RWPE1 (cell line): Measurements from ENCODE around the gene ADARB1.

Experiments used
- CTCF ChIA-PET: fragments of 350-600 bp; sonication (Branson Sonifier 250); formaldehyde crosslinking; extraction: SDS; loops from one replicate; lab custom pipeline; 2021; lab: Yijun Ruan, JAX
- POLR2A ChIA-PET: fragments of 400-600 bp; formaldehyde crosslinking; extraction: SDS; loops from one replicate; lab custom pipeline; 2020; ENCODE audit warnings: antibody characterized with exemption; ENCODE audit not compliant: low non-redundant PET; lab: Yijun Ruan, JAX
- DNase-seq: peaks from one replicate; pipeline ENCODE4 v3.0.0; 2012; ENCODE audit warnings: low spot score
- H3K27ac ChIP-seq: fragments of 450-650 bp; 2 replicates; pipeline ENCODE4 v1.5.1; 2017
- CTCF ChIP-seq: fragments of 450-650 bp; conservative IDR thresholded peaks from 2 replicates; pipeline ENCODE4 v1.5.1; 2017; ENCODE audit warnings: low read depth, mild to moderate bottlenecking

ADARB1 gene

GRCh38 chr21:45090966-45091365 is 16.6 kb downstream of the ADARB1 start:
- POLR2A ChIA-PET, result no interaction called here
- TF ChIP-seq CTCF, result no peak
- no peak overlapping the region for H3K27ac ChIP-seq
- CTCF ChIA-PET, result interaction anchor here (1.0 kb wide), 1 partner anchor 24 kb away, joined by 3 read pairs; no protein-coding TSS in a partner anchor
- DNase-seq, result no peak

GRCh38 chr21:45091550-45092322 is 17.4 kb downstream of the ADARB1 start:
- ChIA-PET POLR2A (no interaction called here), CTCF (no interaction called here)
- no peak for TF ChIP-seq CTCF
- DNase-seq, result no peak
- no peak overlapping the region for H3K27ac ChIP-seq

- no peak for TF ChIP-seq CTCF
- ChIA-PET POLR2A (no interaction called here), CTCF (no interaction called here)
- no peak for DNase-seq
- H3K27ac ChIP-seq, result peak overlapping the region; percentile 23; the same call in 1 of the 2 replicates
Observed at GRCh38 chr21:45093035-45093532, 18.7 kb downstream of the ADARB1 start.

- ChIA-PET CTCF (interaction anchor here (0.6 kb wide), 1 partner anchor 82 kb away, joined by 5 read pairs; no protein-coding TSS in a partner anchor), POLR2A (no interaction called here)
- DNase-seq, result no peak
- no peak overlapping the region for H3K27ac ChIP-seq
- no peak for TF ChIP-seq CTCF
Observed at GRCh38 chr21:45094412-45094811, 20.0 kb downstream of the ADARB1 start.

GRCh38 chr21:45095505-45095904 is 21.1 kb downstream of the ADARB1 start:
- ChIA-PET POLR2A (no interaction called here), CTCF (no interaction called here)
- TF ChIP-seq CTCF, result no peak
- no peak for DNase-seq
- H3K27ac ChIP-seq, result peak overlapping the region; percentile 55; the same call in 1 of the 2 replicates

- no peak for DNase-seq
- CTCF ChIA-PET, result interaction anchor here (0.6 to 1.4 kb wide), 2 partner anchors 25 to 155 kb away, joined by 3 read pairs; no protein-coding TSS in a partner anchor
- no peak for TF ChIP-seq CTCF
- H3K27ac ChIP-seq, result peak overlapping the region; percentile 55
- POLR2A ChIA-PET, result no interaction called here
Observed at GRCh38 chr21:45096217-45096616, 21.8 kb downstream of the ADARB1 start.
